HG03064 (cell line): ENCODE results near the gene ATXN1L.
"Not testable (repeated sequence)": the region's sequence is repeated elsewhere in the genome, so short reads cannot be mapped to it uniquely, and the experiment has no call there.

Source experiments
- ATAC-seq: cut with Tn5 transposase; IDR thresholded peaks from one replicate; pipeline ENCODE4 v1.9.1; 2021; ENCODE audit warnings: low read depth; ENCODE audit not compliant: unreplicated experiment

ATXN1L gene

DNA sequence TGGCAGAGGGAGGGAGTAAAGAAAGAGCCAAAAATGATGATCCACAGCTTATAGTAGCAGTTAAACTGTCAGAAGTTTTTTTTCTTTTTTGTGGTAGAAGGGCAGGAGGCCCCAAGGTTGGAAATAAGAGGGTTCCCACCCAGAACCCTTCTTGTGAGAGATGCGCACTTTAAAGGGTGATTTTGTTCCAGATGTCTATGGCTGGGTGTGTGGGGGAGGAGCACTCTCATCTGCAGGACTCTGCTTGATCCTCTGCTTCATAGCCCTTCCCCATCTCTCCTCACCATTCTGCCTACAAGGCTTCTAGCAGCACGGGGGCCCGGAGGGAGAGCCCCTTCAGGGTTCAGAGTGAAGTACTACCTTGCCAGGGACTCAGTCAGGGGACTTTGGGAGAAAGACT lies 6.4 kb downstream of the ATXN1L start:
- ATAC-seq: no peak

- no peak for ATAC-seq
These were observed 6.8 kb downstream of the ATXN1L start for GRCh38 chr16:71852561-71852960.

DNA sequence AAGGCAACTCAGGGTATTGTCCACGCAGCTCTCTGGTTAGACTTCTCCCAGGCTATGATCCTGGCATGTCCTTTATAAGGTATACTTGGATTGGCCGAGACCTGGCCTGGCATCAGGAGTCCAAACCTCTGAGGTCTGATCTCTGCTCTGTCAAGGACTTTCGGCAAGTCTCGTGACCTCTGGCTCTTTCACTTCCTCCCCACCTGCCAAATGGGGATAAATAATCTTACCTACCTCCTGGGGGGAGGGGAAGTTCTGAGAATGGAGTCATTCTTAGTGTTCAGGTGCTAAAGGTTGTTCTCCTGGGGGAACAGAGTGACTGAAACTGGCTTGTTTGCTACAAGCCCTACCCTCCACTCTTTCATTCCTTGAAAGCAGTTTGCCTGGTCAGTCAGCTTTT lies 7.6 kb downstream of the ATXN1L start:
- ATAC-seq: peak; percentile 68

- no peak for ATAC-seq
These were observed 8.7 kb downstream of the ATXN1L start for GRCh38 chr16:71854369-71854948.

DNA sequence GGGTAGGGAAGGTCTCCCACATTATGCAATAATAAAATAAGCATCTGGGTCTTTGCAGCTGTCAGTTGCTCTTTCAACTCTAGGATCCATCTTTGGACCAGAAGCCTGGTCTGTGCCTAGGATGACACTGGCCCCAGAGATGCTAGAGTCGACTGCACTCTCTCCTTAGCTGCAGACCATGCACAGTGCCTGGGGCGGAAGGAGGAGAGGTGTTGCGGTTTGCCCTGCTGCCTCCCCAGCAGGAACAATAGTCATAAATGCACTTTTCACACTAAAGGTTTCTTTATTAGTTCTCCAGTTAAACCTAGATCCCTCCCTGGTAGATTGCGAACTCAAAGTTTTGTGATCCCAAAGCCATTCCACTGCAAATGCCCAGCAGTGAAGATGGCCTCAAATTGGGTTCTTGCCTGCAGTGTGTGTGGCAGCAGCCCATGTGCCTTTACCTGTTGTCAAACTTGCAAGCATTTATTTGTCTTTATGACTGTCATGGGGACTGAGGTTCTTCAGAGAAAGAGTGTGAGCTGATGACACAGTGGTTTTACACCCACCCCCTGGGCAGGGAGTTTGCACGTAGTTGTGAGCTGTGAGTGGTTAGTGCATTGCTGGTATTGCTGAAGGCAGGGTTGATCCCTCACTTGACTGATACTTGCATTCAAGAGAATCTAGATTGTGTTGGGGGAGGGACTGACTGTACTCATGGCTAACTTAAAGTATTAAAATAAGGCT lies 10.3 kb downstream of the ATXN1L start:
- ATAC-seq: no peak

DNA sequence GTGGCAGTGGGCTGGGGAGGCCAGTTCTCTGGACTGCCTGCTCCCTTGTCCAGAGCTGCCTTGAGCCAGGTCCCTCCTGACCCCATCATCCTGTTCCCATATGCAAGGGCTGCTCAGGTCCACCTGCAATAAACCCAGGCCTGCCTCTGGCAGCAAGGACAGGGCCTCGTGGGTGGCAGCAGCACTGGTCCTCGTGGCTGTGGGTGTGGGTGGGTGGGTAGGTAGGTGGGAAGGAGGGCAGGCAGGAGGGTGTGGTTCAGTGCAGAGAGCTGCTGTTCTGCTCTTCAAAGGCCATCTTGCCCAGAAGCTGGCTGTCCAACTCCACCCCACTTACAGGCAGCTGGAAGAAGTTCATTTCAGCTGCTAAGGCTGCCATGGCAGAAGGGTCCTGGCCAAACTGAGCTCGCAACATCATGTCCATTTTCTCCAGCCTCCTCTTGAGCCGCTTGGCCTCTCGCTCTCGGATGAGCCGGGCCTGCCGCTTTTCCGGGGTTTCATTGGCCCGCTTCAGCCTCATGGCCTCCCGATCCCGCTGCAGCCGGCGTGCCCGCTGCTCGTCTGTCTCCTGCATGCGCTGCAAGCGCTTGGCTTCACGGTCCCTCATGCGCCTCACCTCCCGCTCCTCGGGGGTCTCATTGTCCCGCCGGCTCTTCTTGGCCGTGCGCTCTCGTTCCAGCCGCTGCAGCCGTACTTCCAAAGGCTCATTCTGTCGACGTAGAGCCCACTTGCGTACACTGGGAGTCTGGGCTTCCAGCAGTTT lies 14.2 kb downstream of the ATXN1L start:
- ATAC-seq: no peak

DNA sequence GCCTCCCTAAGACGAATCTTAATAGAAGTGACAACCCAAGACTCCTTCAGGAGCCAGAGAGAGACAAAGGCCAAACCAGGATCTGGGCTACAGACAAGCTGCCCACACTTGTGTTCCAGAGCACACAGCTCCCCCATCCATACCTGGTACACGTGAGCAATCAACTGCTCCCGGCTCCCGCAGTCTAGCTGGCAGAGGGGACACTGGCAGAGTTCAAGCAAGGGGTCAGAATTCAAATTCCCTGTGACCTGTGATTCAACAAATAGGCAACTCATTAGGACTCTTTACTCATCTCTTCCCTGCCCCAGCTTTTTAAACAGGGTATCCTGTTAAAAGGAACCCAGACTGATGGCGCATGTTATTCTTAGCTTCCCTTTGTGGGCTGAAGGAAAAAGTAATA lies 18.2 kb downstream of the ATXN1L start:
- ATAC-seq: no peak

DNA sequence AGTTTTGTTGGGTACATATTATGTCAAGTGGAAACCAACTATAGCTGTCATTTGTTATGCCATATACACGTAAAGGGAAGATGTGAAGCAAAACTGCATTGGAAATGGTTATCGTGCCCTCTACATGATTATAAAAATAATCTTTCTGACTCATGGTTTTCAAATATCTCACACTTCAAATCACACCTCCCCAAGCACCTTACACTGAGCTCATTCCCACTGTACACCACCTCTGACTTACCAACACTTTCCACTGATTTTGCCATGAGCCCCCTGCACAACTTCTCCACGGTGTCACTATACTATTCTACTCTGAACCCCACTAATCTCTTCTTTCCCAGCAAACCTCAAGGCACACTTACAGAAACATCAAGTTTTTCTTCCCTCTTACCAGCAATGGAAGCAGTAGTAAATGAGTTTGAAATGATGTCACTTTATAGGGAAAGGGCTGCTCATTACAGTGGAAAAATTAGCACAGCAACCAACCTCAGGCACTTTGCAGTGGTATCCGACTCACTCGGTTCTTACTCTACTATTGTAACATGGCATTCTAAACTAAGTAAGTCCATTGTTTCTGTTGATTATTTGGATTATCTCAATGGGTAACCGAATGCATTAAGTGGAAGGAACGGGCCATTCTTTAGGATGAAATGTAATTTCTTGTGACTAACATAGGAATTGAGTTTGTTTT lies 19.5 kb downstream of the ATXN1L start:
- ATAC-seq: no peak

- ATAC-seq: not testable (repeated sequence)
These were observed 21.4 kb downstream of the ATXN1L start for GRCh38 chr16:71867175-71867574.

DNA sequence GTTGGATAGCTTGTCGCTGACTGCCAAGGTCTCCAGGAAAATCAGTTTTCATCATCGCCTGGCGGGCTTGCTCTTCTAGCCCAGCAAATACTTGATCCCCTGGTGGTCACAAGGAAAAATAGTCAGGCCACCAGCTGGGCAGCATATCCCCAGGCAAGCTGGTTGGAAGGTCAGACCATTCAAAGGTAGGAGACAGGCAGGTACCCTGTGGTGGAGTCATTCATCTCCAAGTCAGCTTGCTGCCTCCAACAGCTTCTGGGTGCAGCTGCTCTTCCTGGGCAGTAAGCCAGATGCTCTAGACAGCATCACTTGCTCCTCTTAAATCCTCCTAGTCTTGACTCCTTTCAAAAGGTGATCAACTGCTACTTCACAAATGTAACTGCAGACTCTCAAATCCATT lies 22.2 kb downstream of the ATXN1L start:
- ATAC-seq: no peak

DNA sequence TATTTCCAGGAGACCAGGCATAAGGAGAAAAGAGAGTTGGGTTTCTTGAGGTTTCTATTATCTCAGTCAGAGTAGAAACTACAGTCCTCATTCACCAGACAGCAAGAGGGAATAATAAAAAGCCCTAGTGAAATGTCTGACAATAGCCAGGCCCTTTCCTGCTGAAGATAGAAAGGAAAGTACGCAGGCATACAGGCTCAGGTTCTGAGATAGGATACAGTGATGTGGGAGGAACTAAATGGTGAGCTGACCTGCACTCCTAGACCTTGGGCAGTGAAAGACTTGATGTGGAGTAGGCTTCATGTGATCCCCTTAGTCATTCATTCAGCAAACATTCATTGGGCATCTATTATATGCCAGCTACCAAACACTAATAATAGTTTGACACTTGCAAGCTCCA lies 23.3 kb downstream of the ATXN1L start:
- no peak for ATAC-seq

DNA sequence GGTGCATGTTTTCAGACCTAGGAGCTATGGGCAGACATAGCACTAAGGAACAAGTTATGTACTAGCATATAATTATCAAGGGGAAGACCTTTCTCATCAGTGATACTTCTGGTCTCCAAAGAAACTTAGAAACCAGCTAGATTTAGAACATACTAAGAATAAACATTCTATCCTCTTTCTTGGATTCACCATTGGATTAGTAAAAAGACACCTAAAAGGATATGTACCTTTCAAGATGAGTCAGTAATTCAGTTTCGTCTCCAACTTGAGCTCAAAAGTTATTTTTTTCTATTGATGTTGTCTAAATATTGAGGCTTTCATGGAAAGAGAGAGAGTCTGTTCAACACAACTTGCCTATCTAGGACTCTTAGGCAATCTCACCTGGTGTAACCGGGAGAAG lies 25.0 kb downstream of the ATXN1L start:
- no peak for ATAC-seq

- ATAC-seq: no peak
These were observed 27.4 kb downstream of the ATXN1L start for GRCh38 chr16:71873199-71873598.

DNA sequence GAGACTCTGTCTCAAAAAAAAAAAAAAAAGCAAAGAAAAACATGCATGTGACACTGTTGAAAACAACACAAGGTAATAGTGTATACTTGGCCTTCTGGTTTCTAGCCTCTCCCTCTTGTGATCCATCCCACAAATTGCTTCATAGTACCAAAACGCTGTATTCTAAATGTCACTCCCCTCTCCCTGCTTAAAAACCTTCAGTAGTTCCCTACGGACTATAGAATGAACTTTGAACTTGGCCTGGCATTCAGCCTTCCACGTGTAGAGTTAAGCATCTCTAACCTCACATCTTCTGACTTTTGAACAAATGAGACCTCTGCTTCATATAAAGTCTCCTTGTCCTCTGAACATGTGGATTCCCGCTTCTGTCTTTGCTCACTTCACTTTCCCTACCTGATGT lies 33.1 kb downstream of the ATXN1L start:
- no peak for ATAC-seq

GRCh38 chr16:71880176-71880575 lies 34.4 kb downstream of the ATXN1L start:
- ATAC-seq: no peak

GRCh38 chr16:71882505-71883167 lies 36.9 kb downstream of the ATXN1L start:
- no peak for ATAC-seq

GRCh38 chr16:71883168-71883848 lies 37.5 kb downstream of the ATXN1L start:
- peak; percentile 43 for ATAC-seq

GRCh38 chr16:71883849-71884638 lies 38.3 kb downstream of the ATXN1L start, which contains the start of gene ZNF821:
Gene ZNF821 (minus strand): TSS chr16:71884182. CDS start chr16:71879946, 4,236 bp downstream.
- peak; percentile 57 for ATAC-seq

GRCh38 chr16:71885261-71885650 lies 39.5 kb downstream of the ATXN1L start:
- ATAC-seq: no peak
